K562 (cell line): ENCODE results near the gene DYSF. TPM values are rescaled to one million over a fixed set of nuclear protein-coding genes. Genes with fewer than 3 reads are reported as not detected.

Experiments used
- CEBPZ ChIP-seq: fragments of 150-350 bp; IDR thresholded peaks from 2 replicates; pipeline ENCODE4 v1.6.1; 2014; ENCODE audit warnings: low read depth, mild to moderate bottlenecking, low read length, borderline replicate concordance
- CGGBP1 ChIP-seq: fragments of 250-450 bp; sonication (Bioruptor Pico); IDR thresholded peaks from 2 replicates; pipeline ENCODE4 v1.9.0; 2021; ENCODE audit warnings: mild to moderate bottlenecking
- CREB1 ChIP-seq, 2 experiments: sonication (generic) in 1 of 2; formaldehyde crosslinking in 1 of 2; IDR thresholded peaks; 2 replicates each; pipeline versions ENCODE4 v1.6.1 to v1.8.0; 2012 to 2022; ENCODE audit warnings: inconsistent platforms in 1 of 2, mild to moderate bottlenecking in 1 of 2, missing genetic modification reagents in 1 of 2, moderate library complexity in 1 of 2
- FOXA3 ChIP-seq, 2 experiments: fragments of 450-650 bp in 1 of 2; sonication (generic) in 1 of 2; formaldehyde crosslinking; IDR thresholded peaks in 1 of 2; conservative IDR thresholded peaks in 1 of 2; 2 replicates each; pipeline versions ENCODE4 v1.4.0 to v1.8.0; 2020 to 2022; ENCODE audit warnings: mild to moderate bottlenecking in 2 of 2, missing genetic modification reagents in 1 of 2
- HDGF ChIP-seq: fragments of 450-650 bp; IDR thresholded peaks from 2 replicates; pipeline ENCODE4 v1.6.1; 2016
- MEIS2 ChIP-seq: fragments of 450-650 bp; IDR thresholded peaks from 2 replicates; pipeline ENCODE4 v1.6.1; 2014; ENCODE audit warnings: mild to moderate bottlenecking; ENCODE audit not compliant: partially characterized antibody
- MTA3 ChIP-seq: fragments of 450-650 bp; formaldehyde crosslinking; IDR thresholded peaks from 2 replicates; pipeline ENCODE4 v1.6.1; 2017; ENCODE audit warnings: mild to moderate bottlenecking, borderline replicate concordance
- NEUROD1 ChIP-seq: fragments of 150-350 bp; IDR thresholded peaks from 2 replicates; pipeline ENCODE4 v1.6.1; 2014; ENCODE audit warnings: borderline replicate concordance, low read length, low read depth; ENCODE audit not compliant: partially characterized antibody
- NFRKB ChIP-seq: fragments of 450-650 bp; IDR thresholded peaks from 2 replicates; pipeline ENCODE4 v1.6.1; 2016; ENCODE audit warnings: low read depth
- SIX5 ChIP-seq, 2 experiments: IDR thresholded peaks; 2 replicates each; pipeline ENCODE4 v1.6.1; 2011; ENCODE audit warnings: low read length in 2 of 2, borderline replicate concordance in 1 of 2, low read depth in 1 of 2, mild to moderate bottlenecking in 1 of 2, moderate library complexity in 1 of 2; ENCODE audit not compliant: insufficient read depth in 1 of 2
- STAG1 ChIP-seq: sonication (generic); formaldehyde crosslinking; IDR thresholded peaks from 2 replicates; pipeline ENCODE4 v1.5.0; 2020; ENCODE audit warnings: missing genetic modification reagents, borderline replicate concordance
- THRA ChIP-seq: fragments of 450-650 bp; IDR thresholded peaks from 2 replicates; pipeline ENCODE4 v1.6.1; 2017; ENCODE audit warnings: mild to moderate bottlenecking, moderate library complexity
- TRIM28 ChIP-seq: fragments of 450-650 bp; IDR thresholded peaks from 2 replicates; pipeline ENCODE4 v1.6.1; 2017
- ZNF140 ChIP-seq: fragments of 250-450 bp; sonication (Bioruptor Pico); IDR thresholded peaks from 2 replicates; pipeline ENCODE4 v1.8.0; 2021; ENCODE audit warnings: moderate library complexity, mild to moderate bottlenecking, inconsistent platforms
- ZNF512 ChIP-seq: IDR thresholded peaks from 2 replicates; pipeline ENCODE4 v1.6.1; 2016; ENCODE audit warnings: missing genetic modification characterization, missing compliant biosample characterization
- ZNF699 ChIP-seq: fragments of 250-450 bp; sonication (Bioruptor Pico); IDR thresholded peaks from 2 replicates; pipeline ENCODE4 v1.8.0; 2021; ENCODE audit warnings: mild to moderate bottlenecking, moderate library complexity; ENCODE audit not compliant: insufficient replicate concordance
- polyA plus RNA-seq, 8 experiments: library from polyadenylated mRNA; depleted of rRNA in 4 of 8; stranded (reverse) in 5 of 8; unstranded in 3 of 8; fragments of >200 nt; fragmentation: Nextera tagmentation in 2 of 8; fragmentation: Illumina TruSeq in 1 of 8; extraction: Ambion mirVana in 2 of 8; extraction: Trizol in 1 of 8; gene quantifications; 2 replicates each; pipeline versions ENCODE4 v1.2.1 to v1.2.3, GENCODE V29; 2011 to 2014; ENCODE audit warnings: inconsistent platforms in 1 of 8, missing spikeins in 1 of 8
- total RNA-seq, 7 experiments: library from RNA; depleted of rRNA in 6 of 7; stranded (reverse); fragments of >200 nt in 6 of 7; fragmentation: Illumina TruSeq in 2 of 7; extraction: Trizol in 2 of 7; gene quantifications; 2 replicates each; pipeline versions ENCODE4 v1.2.1 to v1.2.3, GENCODE V29; 2011 to 2021; ENCODE audit warnings: low replicate concordance in 1 of 7

Gene DYSF
- total and polyA plus RNA-seq, 9 of the 15 experiments (the other 6 are each of a cell fraction or from before 2014, with no cell fraction given): 0.01 to 0.80 (median 0.29) TPM

DNA sequence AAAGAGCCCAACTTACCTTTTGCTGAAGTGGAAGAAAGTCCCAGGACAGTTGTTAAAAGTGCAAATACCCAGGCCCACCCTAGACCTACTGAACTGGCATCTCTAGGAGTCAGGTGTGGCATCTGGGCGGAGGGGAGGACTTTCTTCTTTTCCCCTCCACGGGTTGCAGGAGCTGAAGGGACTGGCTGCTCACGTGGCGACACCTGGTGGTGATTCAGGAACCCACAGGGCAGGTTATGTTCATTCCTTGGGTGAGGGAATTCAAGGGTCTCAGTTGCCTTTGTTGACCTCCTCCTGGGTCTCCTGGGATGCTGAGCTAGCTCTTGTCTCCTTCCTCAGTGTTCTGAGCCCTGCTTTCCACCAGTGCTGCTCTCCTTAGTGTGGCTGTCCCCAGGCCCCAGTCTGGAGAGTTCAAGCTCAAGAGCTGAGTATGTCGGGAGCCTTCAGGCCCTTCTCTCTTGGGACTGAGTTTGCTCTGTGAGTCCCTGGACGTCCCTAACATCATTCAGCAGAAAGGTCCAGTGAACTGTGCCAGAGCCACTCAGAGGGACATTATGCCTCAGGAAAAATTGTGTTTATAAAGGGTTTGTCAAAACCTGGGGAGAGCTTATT, 56.9 kb downstream of the DYSF start (continued):
- TF ChIP-seq SIX5 (IDR thresholded peaks at IDR 0.05; ENCODE audit: borderline replicate concordance in 1 of 2, insufficient read depth in 1 of 2, low read depth in 1 of 2, low read length in 2 of 2): no peak
- no peak for TF ChIP-seq CGGBP1
- TF ChIP-seq NEUROD1: no peak
- no peak for TF ChIP-seq TRIM28
- TF ChIP-seq STAG1: peak; percentile 90
- TF ChIP-seq MTA3: no peak
- TF ChIP-seq ZNF140 (CRISPR knock-in tag): no peak
- TF ChIP-seq MEIS2: no peak
- no peak for TF ChIP-seq CREB1 (IDR thresholded peaks at IDR 0.05)
- no peak for TF ChIP-seq CREB1 (CRISPR knock-in tag; IDR thresholded peaks at IDR 0.05)
- no peak for TF ChIP-seq THRA
- no peak for TF ChIP-seq CEBPZ
- TF ChIP-seq FOXA3 (CRISPR knock-in tag; conservative IDR thresholded peaks at IDR 0.05 in 1 of 2, IDR thresholded peaks at IDR 0.05 in 1 of 2): no peak
- no peak for TF ChIP-seq HDGF
- no peak for TF ChIP-seq ZNF699 (CRISPR knock-in tag)
- TF ChIP-seq ZNF512 (tag): no peak
- no peak for TF ChIP-seq NFRKB
